NT2/D1 (cell line): ENCODE measurements around the gene CGNL1.

Source experiments
- DNase-seq: peaks from one replicate; pipeline ENCODE4 v3.0.0-alpha.2; 2011; ENCODE audit warnings: low read depth, low spot score
- H3K27me3 ChIP-seq: 2 replicates; pipeline ENCODE4 v1.6.0; 2011; ENCODE audit warnings: mild to moderate bottlenecking; ENCODE audit not compliant: insufficient read length, insufficient read depth
- H3K36me3 ChIP-seq: 2 replicates; pipeline ENCODE4 v1.6.1; 2011; ENCODE audit warnings: mild to moderate bottlenecking, low read length, mixed read lengths; ENCODE audit not compliant: insufficient read depth, insufficient read length
- H3K4me1 ChIP-seq: 2 replicates; pipeline ENCODE4 v1.5.1; 2011; ENCODE audit not compliant: insufficient read depth, insufficient read length
- H3K4me3 ChIP-seq: 2 replicates; pipeline ENCODE4 v1.5.1; 2011; ENCODE audit warnings: low read depth; ENCODE audit not compliant: insufficient read length
- H3K9ac ChIP-seq: 2 replicates; pipeline ENCODE4 v1.6.0; 2011; ENCODE audit warnings: low read depth; ENCODE audit not compliant: insufficient read length
- H3K9me3 ChIP-seq: 2 replicates; pipeline ENCODE4 v1.5.1; 2011; ENCODE audit warnings: mild to moderate bottlenecking, low read length; ENCODE audit not compliant: insufficient read depth
- SUZ12 ChIP-seq: IDR thresholded peaks from 2 replicates; pipeline ENCODE4 v1.6.1; 2011; ENCODE audit not compliant: insufficient read length, insufficient read depth; ENCODE audit errors: extremely low read depth
- YY1 ChIP-seq: IDR thresholded peaks from 2 replicates; pipeline ENCODE4 v1.6.1; 2011; ENCODE audit not compliant: insufficient read length, insufficient read depth
- ZNF274 ChIP-seq: IDR thresholded peaks from 2 replicates; pipeline ENCODE4 v1.6.1; 2011; ENCODE audit warnings: mild to moderate bottlenecking, low read depth, low read length

Gene CGNL1

GRCh38 chr15:57486833-57487232, 110.5 kb downstream of the CGNL1 start:
- DNase-seq: no peak
- no peaks in the 10 kb centered on the region for H3K27me3 ChIP-seq
- H3K9ac ChIP-seq: no peak overlapping the region
- peaks cover 3% of the 10 kb centered on the region for H3K4me1 ChIP-seq
- H3K36me3 ChIP-seq: no peaks in the 10 kb centered on the region
- H3K4me3 ChIP-seq: no peak overlapping the region
- TF ChIP-seq SUZ12 (no peak), ZNF274 (no peak), YY1 (no peak)
- no peaks in the 10 kb centered on the region for H3K9me3 ChIP-seq

GRCh38 chr15:57489122-57489521, 112.8 kb downstream of the CGNL1 start:
- Histone ChIP-seq H3K4me1 (peaks cover 3% of the 10 kb centered on the region), H3K36me3 (no peaks in the 10 kb centered on the region), H3K9me3 (no peaks in the 10 kb centered on the region), H3K4me3 (no peak overlapping the region), H3K9ac (no peak overlapping the region), H3K27me3 (no peaks in the 10 kb centered on the region)
- no peak for DNase-seq
- TF ChIP-seq ZNF274: no peak
- no peak for TF ChIP-seq YY1
- no peak for TF ChIP-seq SUZ12

GRCh38 chr15:57493351-57493750, 117.0 kb downstream of the CGNL1 start:
- H3K27me3 ChIP-seq: no peaks in the 10 kb centered on the region

GRCh38 chr15:57494581-57494980, 118.3 kb downstream of the CGNL1 start:
- no peak overlapping the region for H3K4me3 ChIP-seq
- no peaks in the 10 kb centered on the region for H3K36me3 ChIP-seq
- H3K4me1 ChIP-seq: peaks cover 6% of the 10 kb centered on the region
- no peak overlapping the region for H3K9ac ChIP-seq
- TF ChIP-seq SUZ12 (no peak), YY1 (no peak), ZNF274 (no peak)
- H3K9me3 ChIP-seq: no peaks in the 10 kb centered on the region
- no peak for DNase-seq
- no peaks in the 10 kb centered on the region for H3K27me3 ChIP-seq

More at GRCh38 chr15:57493351-57493750, 117.0 kb downstream of the CGNL1 start:
- no peak overlapping the region for H3K9ac ChIP-seq
- no peak for TF ChIP-seq SUZ12
- no peak overlapping the region for H3K4me3 ChIP-seq
- H3K36me3 ChIP-seq: no peaks in the 10 kb centered on the region
- DNase-seq: no peak
- H3K4me1 ChIP-seq: peaks cover 6% of the 10 kb centered on the region
- H3K9me3 ChIP-seq: no peaks in the 10 kb centered on the region

GRCh38 chr15:57495041-57495440, 118.7 kb downstream of the CGNL1 start:
- no peaks in the 10 kb centered on the region for H3K9me3 ChIP-seq
- H3K4me3 ChIP-seq: no peak overlapping the region
- H3K36me3 ChIP-seq: no peaks in the 10 kb centered on the region
- H3K27me3 ChIP-seq: no peaks in the 10 kb centered on the region
- H3K4me1 ChIP-seq: peaks cover 6% of the 10 kb centered on the region
- H3K9ac ChIP-seq: no peak overlapping the region
- no peak for TF ChIP-seq ZNF274
- no peak for TF ChIP-seq SUZ12
- TF ChIP-seq YY1: no peak
- DNase-seq: no peak

DNA sequence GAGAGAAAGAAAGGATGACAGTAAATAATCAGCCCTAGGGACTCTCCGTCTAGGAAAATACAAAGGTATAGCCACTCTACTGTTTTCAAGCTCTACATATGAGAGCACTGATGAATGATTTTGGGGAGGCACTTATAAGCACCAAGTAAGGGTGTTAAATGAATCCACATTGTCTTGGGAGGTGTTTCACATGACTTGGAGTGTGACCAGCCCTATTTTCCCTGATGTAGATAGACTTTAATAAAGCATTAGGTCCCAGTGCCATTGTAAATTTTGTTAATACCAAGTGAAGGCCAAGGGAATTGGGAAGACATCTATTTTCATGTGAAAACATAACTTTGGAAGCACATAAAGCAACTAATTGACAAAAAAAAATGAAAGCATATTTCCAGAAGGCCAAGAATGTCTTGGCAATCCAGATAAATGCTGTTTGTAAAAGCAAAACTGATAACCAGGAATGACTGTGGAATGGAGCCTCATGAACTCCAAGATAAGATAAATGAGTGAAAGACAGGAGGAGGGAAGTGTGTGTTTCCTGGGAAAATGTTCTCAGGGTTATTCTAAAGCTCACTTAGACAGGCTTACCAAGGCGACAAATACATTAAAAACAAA, 119.4 kb downstream of the CGNL1 start:
- H3K9ac ChIP-seq: no peak overlapping the region
- H3K9me3 ChIP-seq: no peaks in the 10 kb centered on the region
- no peak for DNase-seq
- peaks cover 6% of the 10 kb centered on the region for H3K4me1 ChIP-seq
- no peak for TF ChIP-seq YY1
- no peak for TF ChIP-seq ZNF274
- no peak for TF ChIP-seq SUZ12
- H3K36me3 ChIP-seq: no peaks in the 10 kb centered on the region
- no peaks in the 10 kb centered on the region for H3K27me3 ChIP-seq
- H3K4me3 ChIP-seq: no peak overlapping the region

GRCh38 chr15:57496594-57496945, 120.3 kb downstream of the CGNL1 start:
- no peak overlapping the region for H3K4me3 ChIP-seq
- peaks cover 6% of the 10 kb centered on the region for H3K4me1 ChIP-seq
- no peaks in the 10 kb centered on the region for H3K27me3 ChIP-seq
- TF ChIP-seq YY1 (no peak), SUZ12 (no peak), ZNF274 (no peak)
- no peaks in the 10 kb centered on the region for H3K36me3 ChIP-seq
- no peak for DNase-seq
- no peaks in the 10 kb centered on the region for H3K9me3 ChIP-seq
- H3K9ac ChIP-seq: no peak overlapping the region
